Measurements from ENCODE around the gene LDB2.

- no peak for TF ChIP-seq CTCF (IDR thresholded peaks at IDR 0.05; ENCODE audit: low read depth, low read length)
- TF ChIP-seq POLR2A (IDR thresholded peaks at IDR 0.05; ENCODE audit: extremely low read depth, insufficient read length), result no peak
Measured at GRCh38 chr4:16890651-16891050, 7.8 kb downstream of the LDB2 start.
